IMR-90 (cell line): Measurements from ENCODE around the gene IMPG2. TPM values are rescaled to one million over a fixed set of nuclear protein-coding genes. Genes with fewer than 3 reads are reported as not detected.

Experiments
- ATAC-seq: fragments of 200-7000 bp; cut with Tn5 transposase; 2 replicates; pipeline ENCODE4 v1.9.1; 2020; ENCODE audit warnings: low read depth, mild to moderate bottlenecking, moderate library complexity
- BruUV-seq: library from RNA; stranded (reverse); fragments of 400-500 nt; replicated peaks from 2 replicates; lab custom pipeline; 2021; lab: Mats Ljungman, UMichigan
- CTCF ChIA-PET: fragments of 300-600 bp; formaldehyde crosslinking; extraction: SDS; loops from one replicate; lab custom pipeline; 2021; ENCODE audit warnings: antibody characterized with exemption; lab: Yijun Ruan, JAX
- POLR2A ChIA-PET: fragments of 300-600 bp; sonication (Branson Sonifier 250); formaldehyde crosslinking; loops from one replicate; lab custom pipeline; 2022; ENCODE audit warnings: antibody characterized with exemption; ENCODE audit not compliant: unreplicated experiment; lab: Charles Lee
- DNase-seq: peaks from one replicate; pipeline ENCODE4 v3.0.0; 2013
- H2AFZ ChIP-seq: replicated peaks from 2 replicates; pipeline ENCODE3; 2013; ENCODE audit warnings: low read length, mild to moderate bottlenecking; ENCODE audit not compliant: poor library complexity
- H2AK5ac ChIP-seq: 2 replicates; pipeline ENCODE4 v1.6.1; 2013; ENCODE audit warnings: low read depth, low read length, inconsistent platforms
- H2AK9ac ChIP-seq: replicated peaks from 2 replicates; pipeline ENCODE3; 2013; ENCODE audit warnings: mild to moderate bottlenecking, low read depth, low read length, moderate library complexity; ENCODE audit not compliant: poor library complexity
- H2BK120ac ChIP-seq: 2 replicates; pipeline ENCODE4 v1.6.1; 2013; ENCODE audit warnings: low read depth, low read length, inconsistent platforms
- H2BK15ac ChIP-seq: 3 replicates; pipeline ENCODE4 v1.6.1; 2013; ENCODE audit warnings: low read depth, low read length, inconsistent platforms
- H2BK20ac ChIP-seq: 2 replicates; pipeline ENCODE4 v1.6.1; 2013; ENCODE audit warnings: low read depth, mild to moderate bottlenecking, inconsistent platforms, low read length, moderate library complexity
- H2BK5ac ChIP-seq: 2 replicates; pipeline ENCODE4 v1.6.1; 2013; ENCODE audit warnings: mild to moderate bottlenecking, low read depth, low read length, inconsistent platforms; ENCODE audit not compliant: poor library complexity, severe bottlenecking
- H3K14ac ChIP-seq: replicated peaks from 2 replicates; pipeline ENCODE4 v1.6.1; 2013; ENCODE audit warnings: low read depth, low read length, inconsistent platforms
- H3K18ac ChIP-seq: 2 replicates; pipeline ENCODE4 v1.6.1; 2013; ENCODE audit warnings: low read depth, low read length, control low read depth
- H3K23ac ChIP-seq: 2 replicates; pipeline ENCODE4 v1.6.1; 2013; ENCODE audit warnings: low read depth, low read length, inconsistent platforms
- H3K27ac ChIP-seq: 2 replicates; pipeline ENCODE4 v1.5.1; 2013; ENCODE audit warnings: mild to moderate bottlenecking, control low read depth, low read length; ENCODE audit not compliant: insufficient read depth
- H3K27me3 ChIP-seq: 2 replicates; pipeline ENCODE4 v1.6.1; 2013; ENCODE audit warnings: low read length; ENCODE audit not compliant: control insufficient read depth, insufficient read depth
- H3K36me3 ChIP-seq: 2 replicates; pipeline ENCODE4 v1.6.1; 2013; ENCODE audit warnings: low read length, mixed read lengths; ENCODE audit not compliant: control insufficient read depth, insufficient read depth
- H3K4ac ChIP-seq: 2 replicates; pipeline ENCODE4 v1.6.1; 2013; ENCODE audit warnings: low read depth, low read length, inconsistent platforms
- H3K4me1 ChIP-seq: 2 replicates; pipeline ENCODE4 v1.6.1; 2013; ENCODE audit warnings: low read length, mixed read lengths; ENCODE audit not compliant: control insufficient read depth, insufficient read depth
- H3K4me2 ChIP-seq: 2 replicates; pipeline ENCODE4 v1.6.1; 2013; ENCODE audit warnings: low read depth, mild to moderate bottlenecking, control low read depth, low read length, moderate library complexity
- H3K4me3 ChIP-seq: 2 replicates; pipeline ENCODE4 v1.5.1; 2013; ENCODE audit warnings: low read depth, mild to moderate bottlenecking, control low read depth, low read length, moderate library complexity; ENCODE audit not compliant: insufficient read depth
- H3K56ac ChIP-seq: 2 replicates; pipeline ENCODE4 v1.6.1; 2013; ENCODE audit warnings: low read length, inconsistent platforms; ENCODE audit not compliant: insufficient read depth; ENCODE audit errors: extremely low read depth
- H3K79me1 ChIP-seq, 2 experiments: 2 replicates each; pipeline ENCODE4 v1.6.1; 2013; ENCODE audit warnings: low read length in 2 of 2, inconsistent platforms in 1 of 2, low read depth in 1 of 2
- H3K9ac ChIP-seq: 2 replicates; pipeline ENCODE4 v1.6.1; 2013; ENCODE audit warnings: low read depth, low read length, control low read depth
- H3K9me1 ChIP-seq: 2 replicates; pipeline ENCODE4 v1.6.1; 2013; ENCODE audit warnings: low read length, inconsistent platforms; ENCODE audit not compliant: insufficient read depth
- H3K9me3 ChIP-seq: 2 replicates; pipeline ENCODE4 v1.6.1; 2013; ENCODE audit warnings: low read length; ENCODE audit not compliant: control insufficient read depth, insufficient read depth
- H4K20me1 ChIP-seq: 2 replicates; pipeline ENCODE4 v1.6.1; 2013; ENCODE audit warnings: low read length, inconsistent platforms; ENCODE audit not compliant: insufficient read depth
- H4K5ac ChIP-seq: 2 replicates; pipeline ENCODE4 v1.6.1; 2013; ENCODE audit warnings: mild to moderate bottlenecking, low read depth, low read length, control low read depth
- H4K8ac ChIP-seq, 2 experiments: 2 replicates each; pipeline ENCODE4 v1.6.1; 2013; ENCODE audit warnings: low read depth in 2 of 2, low read length in 2 of 2, control low read depth in 1 of 2, inconsistent platforms in 1 of 2
- H4K91ac ChIP-seq: 2 replicates; pipeline ENCODE4 v1.6.1; 2013; ENCODE audit warnings: low read depth, low read length, inconsistent platforms; ENCODE audit not compliant: insufficient read depth
- MAZ ChIP-seq: IDR thresholded peaks from 2 replicates; pipeline ENCODE4 v1.6.1; 2012; ENCODE audit warnings: low read depth, mild to moderate bottlenecking, low read length, improper control_type of control experiment, moderate library complexity, borderline replicate concordance
- WGBS, 2 experiments: methylation state at CpG; one replicate each; pipeline versions ENCODE4 v1.1.5 to v1.1.7; 2013; ENCODE audit warnings: missing lambda C conversion rate in 2 of 2; ENCODE audit not compliant: insufficient read length in 1 of 2; ENCODE audit errors: extremely low coverage in 2 of 2; 5-methylcytosine and 5-hydroxymethylcytosine counted together
- dilution Hi-C: fragments of 300-500 bp; cut with HindIII; formaldehyde crosslinking; loops from one replicate; pipeline ENCODE4 v1.14.3; 2018; ENCODE audit warnings: low sequenced_read_pairs; ENCODE audit not compliant: unreplicated experiment
- in situ Hi-C: fragments of 300-500 bp; cut with MboI; formaldehyde crosslinking; loops from 3 replicates; pipeline ENCODE4 v1.14.3; 2019; ENCODE audit warnings: low sequenced_read_pairs, inconsistent platforms, mixed read lengths
- intact Hi-C: fragments of 100-400 bp; cut with micrococcal nuclease; formaldehyde crosslinking; loops from 2 replicates; pipeline ENCODE4 v1.10.0; 2022
- polyA plus RNA-seq, 3 experiments: library from polyadenylated mRNA; depleted of rRNA; stranded (reverse); fragments of >200 nt; gene quantifications; 2 replicates each; pipeline ENCODE4 v1.2.3, GENCODE V29; 2012; ENCODE audit warnings: low replicate concordance in 1 of 3
- total RNA-seq: library from RNA; depleted of rRNA; stranded (reverse); fragments of >200 nt; gene quantifications from 2 replicates; pipeline ENCODE4 v1.2.3, GENCODE V29; 2012

Gene IMPG2
- total and polyA plus RNA-seq, 2 of the 4 experiments (the other 2 are of a cell fraction) = 0.10 to 0.18 TPM

- CTCF ChIA-PET = no interaction called here
- in situ Hi-C loops (no loop called here), intact Hi-C loops (no loop called here), dilution Hi-C loops (no loop called here)
- Histone ChIP-seq H2BK5ac (no peak overlapping the region), H4K20me1 (no peaks in the 10 kb centered on the region), H3K79me1 (no peaks in the 10 kb centered on the region), H4K91ac (no peak overlapping the region), H3K9me3 (no peaks in the 10 kb centered on the region), H3K56ac (no peak overlapping the region), H2BK120ac (no peak overlapping the region), H3K4me2 (no peak overlapping the region), H3K18ac (no peak overlapping the region), H2AK5ac (no peak overlapping the region), H3K36me3 (no peaks in the 10 kb centered on the region), H3K27ac (no peak overlapping the region), H4K8ac (no peak overlapping the region), H2AK9ac (no peak overlapping the region), H3K4ac (no peak overlapping the region), H4K5ac (no peak overlapping the region), H3K27me3 (no peaks in the 10 kb centered on the region), H2AFZ (no peak overlapping the region), H3K9me1 (no peaks in the 10 kb centered on the region), H2BK15ac (no peak overlapping the region), H3K9ac (no peak overlapping the region), H3K4me1 (no peaks in the 10 kb centered on the region; the same call in 1 of the 2 replicates), H3K4me3 (no peak overlapping the region), H3K14ac (no peak overlapping the region), H2BK20ac (no peak overlapping the region), H3K23ac (no peak overlapping the region)
- POLR2A ChIA-PET = no interaction called here
- TF ChIP-seq MAZ = no peak
- WGBS, 2 experiments = no CpG with 5 or more reads among the region's 3 CpGs
- DNase-seq (no peak), ATAC-seq (no peak)
- BruUV-seq = no TSS peak
These were observed 38.8 kb downstream of the IMPG2 start for GRCh38 chr3:101281521-101282030.
